HG03139 (cell line): Measurements from ENCODE around the gene PARP9.
"Not testable (repeated sequence)": the region's sequence is repeated elsewhere in the genome, so short reads cannot be mapped to it uniquely, and the experiment has no call there.

ENCODE experiments used
- ATAC-seq: cut with Tn5 transposase; IDR thresholded peaks from one replicate; pipeline ENCODE4 v1.9.1; 2021; ENCODE audit not compliant: unreplicated experiment

PARP9 gene

DNA sequence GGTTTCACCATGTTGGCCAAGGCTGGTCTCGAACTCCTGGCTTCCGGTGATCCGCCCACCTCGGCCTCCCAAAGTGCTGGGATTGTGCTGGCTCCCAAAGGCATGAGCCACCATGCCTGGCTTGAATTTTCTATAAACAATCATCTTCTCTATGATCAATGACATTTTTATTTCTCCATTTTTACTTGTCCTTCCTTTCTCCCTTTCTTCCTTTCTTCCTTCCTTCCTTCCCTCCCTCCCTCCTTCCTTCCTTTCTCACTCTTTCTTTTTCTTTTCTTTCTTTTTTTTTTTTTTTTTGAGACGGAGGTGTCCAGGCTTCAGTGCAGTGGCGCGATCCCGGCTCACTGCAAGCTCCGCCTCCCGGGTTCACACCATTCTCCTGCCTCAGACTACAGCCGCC lies 40.8 kb downstream of the PARP9 start:
- no peak for ATAC-seq

DNA sequence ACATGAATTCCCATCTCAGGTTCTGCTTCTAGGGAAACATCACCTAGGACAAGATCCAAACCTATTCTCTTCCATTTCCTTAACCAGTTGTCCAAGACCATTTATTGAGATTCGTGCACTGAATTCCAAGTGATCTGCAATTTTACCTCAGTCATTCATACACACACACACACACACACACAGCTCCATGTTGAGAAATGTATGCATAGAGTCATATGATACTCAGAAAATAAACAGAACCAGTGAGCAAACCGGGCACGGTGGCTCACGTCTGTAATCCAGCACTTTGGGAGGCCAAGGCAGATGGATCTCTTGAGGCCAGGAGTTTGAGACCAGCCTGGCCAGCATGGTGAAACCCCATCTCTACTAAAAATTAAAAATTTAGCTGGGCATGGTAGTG lies 43.2 kb downstream of the PARP9 start:
- no peak for ATAC-seq

DNA sequence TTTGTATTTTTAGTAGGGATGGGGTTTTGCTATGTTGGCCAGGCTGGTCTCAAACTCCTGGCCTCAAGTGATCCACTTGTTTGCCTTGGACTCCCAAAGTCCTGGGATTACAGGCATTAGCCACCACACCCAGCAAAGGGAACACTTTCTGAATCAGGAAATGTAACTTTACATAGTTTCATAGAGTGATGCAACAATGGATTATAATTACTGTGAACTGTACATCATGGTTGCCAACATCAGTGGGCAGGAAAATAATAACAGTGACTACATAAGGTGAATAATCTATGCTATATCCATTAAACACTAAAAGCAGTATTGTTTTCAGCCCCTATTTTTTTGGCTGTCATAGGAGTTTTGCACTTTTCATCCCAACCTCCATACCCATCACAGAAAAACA lies 44.4 kb downstream of the PARP9 start:
- ATAC-seq = no peak

DNA sequence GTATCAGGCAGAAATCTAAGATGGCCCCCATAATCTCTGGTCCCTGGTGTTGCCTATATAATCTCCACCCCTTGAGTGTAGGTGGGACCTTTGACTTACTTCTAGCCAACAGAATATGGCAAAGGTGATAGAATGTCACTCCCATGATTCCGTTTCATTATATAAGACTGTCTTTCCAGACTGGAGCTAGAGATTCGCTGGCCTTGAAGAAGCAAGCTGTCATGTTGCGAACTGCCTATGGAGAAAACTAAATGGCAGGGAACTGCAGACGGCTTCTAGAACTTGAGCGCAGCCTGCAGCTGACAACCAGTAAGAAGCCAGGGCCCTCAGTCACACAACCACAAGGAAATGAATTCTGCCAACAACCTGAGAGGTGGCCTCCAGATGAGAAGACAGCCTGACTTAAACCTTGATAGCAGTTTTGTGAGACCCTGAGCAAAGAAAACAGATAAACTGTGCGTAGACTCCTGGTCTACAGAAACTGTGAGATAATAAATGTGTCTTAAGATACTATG lies 47.2 kb downstream of the PARP9 start:
- ATAC-seq = no peak

DNA sequence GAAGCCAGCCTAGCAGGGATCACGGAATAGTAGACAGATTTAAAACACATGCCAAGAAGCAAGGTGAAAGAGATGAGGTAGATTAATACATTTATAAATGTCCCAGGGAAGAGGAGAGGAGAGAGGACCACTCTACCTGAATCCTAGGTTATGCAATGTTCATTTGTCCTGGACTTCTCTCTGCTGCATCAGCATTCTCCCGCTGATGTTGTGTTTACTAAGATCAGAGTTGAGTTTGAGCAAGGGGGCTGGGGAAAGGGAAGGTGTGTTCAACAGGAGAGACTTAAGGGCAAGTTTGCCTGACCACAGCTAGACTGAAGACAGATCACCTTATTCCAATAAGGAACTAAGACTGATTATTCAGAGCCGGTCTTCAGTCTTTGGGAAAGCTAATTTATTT lies 48.2 kb downstream of the PARP9 start:
- no peak for ATAC-seq

DNA sequence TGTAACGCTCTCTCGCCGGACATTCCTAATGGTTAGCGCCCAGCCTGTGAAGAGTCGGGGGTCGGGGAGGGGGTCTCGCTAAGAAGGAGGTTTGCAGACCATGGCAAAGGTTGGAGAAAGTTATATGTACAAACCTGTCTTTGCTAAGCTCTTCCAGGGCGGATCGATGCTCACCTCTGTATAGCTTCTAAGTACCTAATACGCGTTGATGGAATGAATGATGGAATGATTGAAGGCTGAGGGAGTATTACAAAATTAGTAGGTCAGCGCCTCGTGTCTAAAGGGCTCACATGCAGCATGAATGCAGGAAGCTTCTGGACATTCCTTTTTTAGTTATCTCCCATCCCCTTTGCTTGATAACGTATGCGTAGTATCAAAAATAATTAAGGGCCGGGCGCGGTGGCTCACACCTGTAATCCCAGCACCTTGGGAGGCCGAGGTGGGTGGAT lies 49.1 kb downstream of the PARP9 start:
- no peak for ATAC-seq

DNA sequence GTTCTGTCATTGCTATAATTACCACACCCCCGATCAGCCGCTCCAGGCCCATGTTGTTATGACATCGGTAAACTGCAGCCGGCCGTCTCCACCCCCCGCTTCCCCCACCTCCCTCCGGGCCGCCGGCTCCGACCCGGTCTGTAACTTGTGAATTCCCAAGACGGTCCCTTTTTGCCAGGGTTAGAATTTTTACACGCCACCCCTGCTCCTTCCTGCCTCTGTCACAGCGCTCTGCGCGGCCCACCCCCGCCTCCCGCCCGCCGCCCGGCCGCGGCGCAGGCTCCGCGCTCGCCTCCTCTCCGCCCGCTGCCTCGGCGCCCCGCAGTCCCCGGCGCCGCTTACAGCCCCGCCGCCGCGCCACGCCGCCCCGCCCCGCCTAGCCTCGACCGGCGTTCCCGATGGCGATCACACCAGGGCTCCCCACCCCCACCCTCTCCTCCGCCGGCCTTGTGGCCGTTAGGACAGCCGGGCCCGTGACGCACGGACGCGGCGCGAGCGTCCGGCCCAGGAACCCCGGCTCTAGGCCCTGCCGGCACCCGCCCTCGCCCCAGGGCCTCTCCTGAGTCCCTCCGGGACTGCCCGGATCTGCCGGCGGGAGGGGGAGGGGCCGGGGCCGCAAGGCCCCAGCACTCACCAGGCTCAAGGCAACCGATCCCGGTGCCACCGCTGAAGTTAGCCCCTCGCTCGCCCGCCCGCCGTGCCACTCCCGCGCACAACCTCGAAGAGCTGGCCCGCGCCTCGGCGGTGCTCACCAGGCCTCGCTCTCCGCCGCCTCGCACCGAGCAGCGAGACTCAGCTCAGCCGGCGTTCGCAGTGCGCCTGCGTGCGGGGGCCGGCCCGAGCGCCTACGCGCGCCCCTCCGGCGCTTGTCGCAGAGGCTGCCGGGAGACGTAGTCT lies 49.7 kb downstream of the PARP9 start, which contains the start of gene KPNA1:
Gene KPNA1 (minus strand): TSS at position 817 of the 897 bp plus-strand sequence. CDS start 18,374 bp downstream, outside the sequence.
- ATAC-seq = peak; percentile 70

DNA sequence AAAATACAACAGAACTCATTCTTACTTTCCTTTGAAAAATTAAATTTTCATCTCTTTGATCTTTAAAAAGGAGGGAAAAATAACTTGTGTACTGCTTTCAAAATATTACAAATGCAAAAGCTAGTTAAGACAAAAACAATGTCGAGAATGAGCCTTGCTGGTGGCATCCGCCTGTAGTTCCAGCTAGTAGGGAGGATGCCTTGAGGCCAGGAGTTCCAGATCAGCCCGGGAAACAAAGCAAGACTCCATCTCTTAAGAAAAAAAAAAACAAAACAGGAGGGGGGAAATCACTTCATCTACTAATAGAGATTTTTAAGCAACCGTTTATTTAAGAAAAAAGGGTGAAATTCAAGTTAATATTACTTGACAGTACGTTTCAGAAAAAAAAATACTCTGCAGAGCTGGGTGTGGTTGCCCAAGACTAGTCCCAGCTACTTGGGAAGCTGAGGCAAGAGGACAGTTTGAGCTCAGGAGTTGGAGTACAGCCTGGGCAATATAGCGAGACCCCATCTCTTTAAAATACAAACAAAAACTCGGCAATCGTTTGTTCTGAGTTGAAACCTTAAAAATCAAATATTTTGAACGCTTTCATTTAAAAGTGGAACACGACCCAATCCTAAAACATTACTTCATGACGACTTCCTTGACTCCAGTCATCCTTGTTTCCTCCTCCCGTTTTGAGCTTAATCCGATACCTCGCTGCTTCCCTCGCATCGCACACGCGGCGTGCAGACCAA lies 50.5 kb downstream of the PARP9 start:
- no peak for ATAC-seq

DNA sequence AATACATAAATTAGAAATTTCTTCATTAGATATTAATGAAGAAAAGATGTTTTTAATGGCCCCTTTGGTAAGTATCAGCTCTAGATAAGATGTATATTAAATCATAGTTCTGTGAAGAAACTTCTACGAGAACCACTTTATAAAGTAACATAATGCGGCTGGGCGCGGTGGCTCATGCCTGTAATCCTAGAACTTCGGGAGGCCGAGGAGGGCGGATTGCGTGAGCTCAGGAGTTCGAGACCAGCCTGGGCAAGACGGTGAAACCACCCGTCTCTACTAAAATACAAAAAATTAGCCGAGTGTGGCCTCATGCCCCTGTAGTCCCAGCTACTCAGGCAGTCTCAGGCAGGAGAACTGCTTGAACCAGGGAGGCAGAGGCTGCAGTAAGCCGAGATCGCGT lies 51.8 kb downstream of the PARP9 start:
- ATAC-seq = no peak

DNA sequence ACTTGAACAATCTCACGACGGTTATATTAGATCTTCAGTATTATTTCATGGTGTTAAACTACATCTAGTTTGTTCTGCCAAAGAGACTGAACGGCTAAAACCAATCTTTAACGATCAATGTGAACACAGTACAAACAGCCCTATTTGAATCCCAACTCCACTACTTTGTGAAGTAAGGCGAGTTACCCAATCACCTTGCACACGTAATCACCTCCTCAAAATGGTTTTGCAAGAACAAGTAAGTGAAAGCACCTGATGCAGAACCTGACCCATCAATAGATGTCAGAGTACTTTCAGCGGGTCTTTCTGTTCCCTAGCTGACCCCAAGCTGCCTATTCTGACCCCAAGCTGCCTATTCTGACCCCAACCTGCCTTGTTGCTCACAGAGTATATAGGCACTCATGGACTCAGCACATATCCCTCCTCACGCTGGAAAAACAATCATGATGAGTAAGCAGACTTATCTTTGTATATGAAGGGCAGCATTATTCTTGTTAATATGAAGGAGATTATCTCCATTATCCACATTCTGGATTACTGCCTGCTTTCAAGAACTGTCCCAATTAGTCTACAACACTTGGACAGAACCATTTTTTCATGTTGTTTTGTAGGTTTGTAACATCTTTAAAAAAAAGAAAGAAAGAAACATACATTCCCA lies 53.1 kb downstream of the PARP9 start:
- no peak for ATAC-seq

DNA sequence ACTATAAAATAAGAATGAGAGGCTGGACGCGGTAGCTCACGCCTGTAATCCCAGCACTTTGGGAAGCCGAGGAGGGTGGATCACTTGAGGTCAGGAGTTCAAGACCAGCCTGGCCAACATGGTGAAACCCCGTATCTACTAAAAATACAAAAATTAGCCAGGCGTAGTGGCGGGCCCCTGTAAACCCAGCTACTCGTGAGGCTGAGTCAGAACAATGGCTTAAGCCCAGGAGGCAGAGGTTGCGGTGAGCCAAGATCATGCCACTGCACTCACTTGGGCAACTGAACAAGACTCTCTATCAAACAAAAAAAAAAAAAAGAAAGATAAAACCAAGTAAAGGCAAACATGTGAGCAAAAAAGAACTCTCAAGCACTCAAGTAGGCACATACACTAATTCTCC lies 55.2 kb downstream of the PARP9 start:
- ATAC-seq = not testable (repeated sequence)

DNA sequence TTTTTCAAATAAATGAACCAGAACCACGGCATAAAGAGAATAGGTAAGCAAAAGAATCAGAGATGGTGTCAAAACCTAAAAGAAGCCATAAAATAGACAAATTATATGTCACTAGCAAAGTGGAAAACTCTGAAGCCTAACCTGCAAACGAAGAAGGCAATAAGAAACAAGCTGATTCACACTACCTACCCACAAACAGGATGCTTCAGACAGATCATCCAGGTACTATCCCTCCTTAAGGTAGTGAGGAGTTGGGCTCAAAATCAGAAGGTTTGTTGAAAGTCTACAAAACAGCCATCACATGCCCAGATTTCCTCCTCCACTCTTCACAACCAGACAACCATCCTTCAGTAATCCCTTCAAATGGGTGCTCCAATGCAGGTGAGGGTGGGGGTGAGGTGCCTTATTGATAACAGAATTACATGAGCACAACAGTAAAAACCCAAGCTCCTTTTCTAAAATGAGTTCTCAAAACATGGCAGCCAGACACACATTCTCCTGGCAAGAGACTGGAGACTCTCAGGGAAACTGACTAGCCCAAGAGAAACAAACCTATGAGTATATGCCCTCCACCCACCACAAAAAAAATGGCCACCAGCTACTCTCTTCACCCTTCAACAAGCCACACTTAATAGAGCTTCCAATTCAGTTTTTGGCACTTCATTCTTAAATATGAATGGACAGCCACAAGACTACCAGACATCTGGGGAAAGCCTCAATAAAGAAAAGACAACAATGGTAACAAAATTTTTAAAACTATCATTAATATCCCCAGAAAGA lies 55.8 kb downstream of the PARP9 start:
- no peak for ATAC-seq

DNA sequence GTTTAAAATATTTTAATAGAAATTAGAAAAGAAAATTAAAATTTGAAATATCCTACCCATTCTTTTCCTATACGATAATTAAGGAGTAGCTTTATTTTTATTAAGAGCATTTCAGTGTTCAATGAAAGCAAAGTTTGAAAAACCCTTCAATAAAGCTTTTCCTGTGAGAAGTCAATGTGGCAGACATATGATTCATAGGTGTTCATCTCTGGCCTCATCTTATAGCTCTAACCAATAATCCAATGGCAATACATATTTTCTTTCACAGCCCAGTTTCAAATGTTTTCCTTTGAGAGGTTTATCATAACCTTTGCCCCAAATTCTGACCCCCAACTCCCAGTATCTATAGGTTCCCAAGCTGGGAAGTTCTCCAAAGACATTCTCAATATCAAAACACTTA lies 57.6 kb downstream of the PARP9 start:
- no peak for ATAC-seq

DNA sequence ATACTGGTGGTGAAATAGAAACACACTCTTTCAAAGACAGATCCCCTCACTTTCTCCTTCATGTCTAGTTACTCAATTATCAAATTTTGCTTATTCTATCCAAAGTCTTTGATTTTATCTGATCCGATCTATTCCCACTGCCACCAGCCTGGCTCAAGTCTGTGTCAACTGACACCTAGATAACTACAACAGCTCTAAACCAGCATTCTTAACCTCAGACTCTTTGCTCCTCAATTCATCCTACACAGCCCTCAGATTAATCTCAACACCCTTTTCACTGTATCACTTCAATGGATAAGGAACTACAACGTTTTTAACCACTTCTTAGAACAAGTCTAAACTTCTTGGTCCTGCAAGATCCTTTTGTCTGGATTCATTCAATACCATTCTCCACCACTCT lies 58.4 kb downstream of the PARP9 start:
- ATAC-seq = no peak

DNA sequence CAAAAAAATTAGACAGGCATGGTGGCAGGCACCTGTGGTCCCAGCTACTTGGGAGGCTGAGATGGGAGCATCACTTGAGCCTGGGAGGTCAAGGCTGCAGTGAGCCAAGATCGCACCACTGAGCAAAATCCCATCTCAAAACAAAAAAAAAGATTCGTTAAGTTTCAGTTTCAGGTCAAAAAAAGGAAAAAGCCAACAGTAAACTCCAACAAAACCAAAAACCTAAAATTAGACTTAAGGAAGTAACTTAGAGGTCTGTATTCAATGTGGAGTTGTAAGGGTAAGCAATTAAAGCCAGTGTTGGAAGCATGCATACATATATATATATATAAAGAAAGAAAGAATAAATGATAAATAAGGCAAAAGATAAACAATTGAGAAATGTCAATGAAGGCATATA lies 61.2 kb downstream of the PARP9 start:
- ATAC-seq = no peak

DNA sequence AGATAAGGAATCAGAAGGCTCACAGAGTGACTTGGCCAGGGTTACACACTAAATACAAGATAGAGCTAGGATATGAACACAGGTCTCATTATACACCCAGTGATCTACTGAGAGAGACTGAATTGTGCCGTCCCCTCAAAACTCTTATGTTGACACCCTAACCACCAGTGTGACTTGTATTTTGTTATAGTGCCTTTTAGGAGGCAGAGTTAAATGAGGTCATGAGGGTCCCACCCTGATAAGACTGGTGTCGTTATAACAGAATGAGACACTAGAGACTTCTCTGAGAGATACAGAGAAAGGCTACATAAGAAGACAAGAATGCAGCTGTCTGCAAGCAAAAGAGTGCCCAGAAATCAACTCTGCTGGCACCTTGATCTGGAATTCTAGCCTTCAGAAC lies 62.0 kb downstream of the PARP9 start:
- no peak for ATAC-seq

DNA sequence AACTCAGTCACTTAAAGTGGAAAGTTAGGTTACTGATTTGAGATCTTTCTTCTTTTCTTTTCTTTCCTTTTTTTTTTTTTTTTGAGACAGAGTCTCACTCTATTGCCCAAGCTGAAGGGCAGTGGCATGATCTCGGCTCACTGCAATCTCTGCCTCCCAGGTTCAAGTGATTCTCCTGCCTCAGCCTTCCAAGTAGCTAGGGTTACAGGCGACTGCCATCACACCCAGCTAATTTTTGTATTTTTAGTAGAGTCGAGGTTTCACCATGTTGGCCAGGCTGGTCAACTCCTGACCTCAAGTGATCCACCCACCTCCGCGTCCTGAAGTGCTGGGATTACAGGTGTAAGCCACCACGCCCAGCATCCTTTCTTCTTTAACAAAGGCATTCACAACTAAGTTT lies 63.1 kb downstream of the PARP9 start:
- not testable (repeated sequence) for ATAC-seq

DNA sequence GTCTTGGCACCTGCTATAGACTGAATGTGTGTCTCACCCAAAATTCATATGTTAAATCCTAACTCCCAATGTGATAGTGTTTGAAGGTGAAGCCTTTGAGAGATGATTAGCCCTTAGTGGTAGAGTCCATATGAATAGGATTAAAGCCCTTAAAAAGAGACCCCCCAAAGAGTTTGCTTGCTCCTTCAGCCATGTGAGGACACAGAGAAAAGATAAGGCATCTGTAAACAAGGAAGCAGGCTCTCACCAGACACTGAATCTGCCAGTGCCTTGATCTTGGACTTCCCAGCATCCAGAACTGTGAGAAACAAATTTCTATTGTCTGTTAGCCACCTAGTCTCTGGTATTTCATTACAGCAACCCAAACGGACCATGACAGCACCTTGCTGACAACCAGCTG lies 65.9 kb downstream of the PARP9 start:
- no peak for ATAC-seq

DNA sequence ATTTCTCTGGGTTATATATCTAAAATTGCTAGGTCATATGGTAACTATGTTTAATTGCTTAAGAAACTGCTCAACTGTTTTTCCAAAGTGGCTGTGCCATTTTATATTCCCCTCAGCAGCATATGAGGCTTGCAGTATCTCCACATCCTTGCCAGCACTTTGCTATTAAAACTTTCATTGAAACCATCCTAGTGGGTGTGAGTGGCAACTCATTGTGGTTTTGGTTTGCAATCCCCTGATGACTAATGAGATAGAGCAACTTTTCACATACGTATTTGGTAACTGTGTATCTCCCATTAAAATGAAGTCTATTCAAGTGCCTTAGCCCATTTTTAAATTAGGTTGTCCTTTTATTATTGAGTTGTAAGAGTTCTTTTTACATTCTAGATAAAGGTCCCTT lies 66.7 kb downstream of the PARP9 start:
- ATAC-seq = no peak

DNA sequence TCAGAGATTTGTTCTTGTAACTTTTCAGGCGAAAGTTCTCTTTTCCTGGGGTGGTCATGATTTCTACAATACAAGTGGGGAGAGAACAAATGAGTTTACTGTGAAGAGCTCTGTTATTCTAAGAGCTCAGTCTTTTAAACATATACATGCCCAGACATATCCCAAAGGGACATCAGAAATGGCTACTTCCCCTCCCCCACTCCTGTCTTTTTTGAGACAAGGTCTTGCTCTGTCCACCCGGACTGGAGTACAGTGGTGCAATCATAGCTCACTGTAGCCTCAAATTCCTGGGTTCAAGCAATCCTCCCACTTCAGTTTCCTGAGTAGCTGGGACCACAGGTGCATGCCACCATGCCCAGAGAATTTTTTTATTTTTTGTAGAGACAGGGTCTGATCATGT lies 67.6 kb downstream of the PARP9 start:
- no peak for ATAC-seq

DNA sequence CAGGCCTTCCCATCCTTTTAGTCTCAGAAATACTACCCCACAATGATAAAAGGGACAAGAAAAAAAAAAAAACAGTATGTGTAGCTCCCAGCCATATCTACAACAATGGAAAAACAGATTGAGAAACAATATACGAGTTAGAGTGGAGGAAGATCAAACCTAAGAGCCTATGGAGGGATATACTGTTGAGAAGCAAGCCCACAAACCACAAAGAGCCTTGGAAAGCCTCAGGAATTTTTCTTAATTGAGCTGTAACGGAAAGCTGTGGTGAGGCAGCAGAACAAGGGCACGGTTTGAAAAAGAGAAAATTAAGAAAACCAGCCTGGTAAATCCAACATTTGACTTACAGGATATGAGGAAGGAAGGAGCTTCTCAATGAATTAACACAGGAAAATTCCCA lies 70.8 kb downstream of the PARP9 start:
- ATAC-seq = no peak
